ENCODE data around the gene FOSL2.

Gene FOSL2

DNA sequence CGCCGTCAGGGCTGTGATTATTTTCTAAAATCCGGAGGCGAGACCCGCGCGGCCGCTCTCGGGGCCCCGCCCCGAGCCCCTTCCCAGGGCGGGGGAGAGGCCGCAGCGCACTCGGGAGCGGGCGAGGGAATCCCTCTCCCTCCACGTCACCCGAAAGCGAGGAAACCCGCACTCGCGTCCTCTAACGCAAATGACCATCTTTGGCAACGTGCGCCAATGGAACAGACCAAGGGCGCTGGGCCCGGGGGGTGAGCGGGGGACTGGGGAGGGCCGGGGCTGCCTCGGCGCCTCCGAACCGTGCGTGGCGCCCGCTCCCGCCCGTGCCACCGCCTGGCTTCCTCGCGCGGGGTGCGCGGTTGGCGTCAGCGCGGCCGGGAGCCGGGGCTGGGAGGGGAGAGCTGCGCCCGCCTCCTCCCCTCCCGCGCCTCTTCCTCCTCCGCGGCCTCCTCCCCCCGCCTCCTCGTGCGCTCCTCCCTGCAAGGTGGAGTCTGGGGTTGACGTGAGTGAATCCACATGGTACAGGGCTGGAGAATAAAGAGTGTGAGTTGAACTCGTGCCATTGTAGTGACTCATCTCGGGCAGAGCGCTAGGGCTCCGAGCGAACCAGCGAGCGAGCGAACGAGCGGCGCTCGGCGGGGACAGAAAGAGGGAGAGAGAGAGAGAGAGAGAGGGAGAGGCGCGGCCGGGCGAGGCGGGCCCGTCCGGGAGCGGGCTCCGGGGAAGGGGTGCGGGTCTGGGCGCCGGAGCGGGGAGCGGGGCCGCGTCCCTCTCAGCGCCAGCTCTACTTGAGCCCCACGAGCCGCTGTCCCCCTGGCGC lies at the start of gene FOSL2:
FOSL2 (plus strand) TSS at position 562 of the 817 bp plus-strand sequence. CDS start 863 bp downstream, outside the sequence.
- peak; percentile 98 for DNase-seq

DNA sequence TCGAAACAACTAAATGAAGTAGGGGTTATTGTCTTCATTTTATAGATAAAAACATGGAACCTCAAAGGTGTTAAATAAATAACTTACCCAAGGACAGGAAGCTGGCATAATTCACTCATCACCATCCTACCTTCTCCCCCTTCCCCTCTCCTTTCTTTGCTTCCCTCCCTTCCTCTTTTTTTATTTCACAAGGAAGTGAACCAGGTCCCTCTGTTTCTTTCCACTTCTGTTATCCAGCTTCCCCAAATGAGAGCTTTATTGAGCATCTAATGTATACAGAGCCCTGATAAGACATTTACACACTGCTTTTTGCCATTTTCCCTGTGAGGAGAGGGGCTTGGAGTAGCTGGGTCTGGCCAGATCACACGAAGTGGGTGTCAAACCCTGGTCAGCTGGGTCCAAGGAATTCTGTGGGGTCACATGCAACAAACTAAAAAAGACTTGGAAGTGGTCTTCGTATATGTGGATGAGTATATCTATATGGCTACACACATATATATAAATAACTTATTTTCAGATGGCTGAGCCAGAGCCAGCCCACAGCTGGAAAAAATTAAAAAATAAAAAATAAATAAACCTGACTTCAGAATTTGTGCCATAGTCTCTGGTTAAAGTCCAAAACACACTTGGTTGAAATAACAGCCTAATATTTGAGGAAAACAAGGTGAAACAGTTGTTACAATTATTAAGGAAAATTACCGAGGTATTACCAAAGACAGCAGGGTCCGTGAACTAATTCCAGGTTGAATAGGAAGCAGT lies 49.3 kb upstream of the FOSL2 start:
- peak; percentile 23 for DNase-seq

DNA sequence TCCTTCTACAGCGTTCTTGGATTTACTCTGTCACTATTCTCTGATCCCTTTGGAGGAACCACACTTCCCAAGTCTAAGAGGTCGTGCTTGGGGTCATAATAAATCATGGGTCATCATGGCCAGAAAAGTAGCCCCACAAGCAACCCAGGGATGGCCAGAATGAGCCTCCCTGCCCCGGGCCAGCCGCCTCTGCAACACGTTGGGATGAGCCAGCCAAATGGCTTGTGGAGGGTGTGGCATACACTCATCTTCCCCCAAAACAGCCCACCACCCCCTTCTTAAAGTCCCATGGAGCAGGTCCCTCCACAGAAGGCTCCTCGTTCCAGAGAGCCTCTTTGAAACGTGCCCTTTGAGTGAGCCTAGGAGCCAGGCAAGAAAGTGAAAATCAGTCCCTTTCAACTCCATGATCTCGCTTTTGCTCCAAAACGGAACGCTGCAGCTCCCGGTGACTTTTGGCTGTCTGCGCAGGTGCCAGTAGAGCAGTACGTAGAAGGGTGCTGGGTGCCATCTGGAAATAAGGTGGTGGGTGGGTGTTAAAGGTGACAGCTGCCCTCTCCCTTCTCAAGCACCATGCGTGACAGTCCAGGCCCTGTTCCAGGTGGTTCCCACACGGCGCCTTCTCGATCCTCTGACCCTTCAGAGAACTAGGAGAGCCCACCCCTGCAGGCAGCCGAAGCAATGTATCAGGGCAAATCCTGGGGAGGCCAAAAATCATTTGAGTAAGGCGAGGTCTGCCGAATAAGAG lies 48.5 kb upstream of the FOSL2 start:
- no peak for DNase-seq

DNA sequence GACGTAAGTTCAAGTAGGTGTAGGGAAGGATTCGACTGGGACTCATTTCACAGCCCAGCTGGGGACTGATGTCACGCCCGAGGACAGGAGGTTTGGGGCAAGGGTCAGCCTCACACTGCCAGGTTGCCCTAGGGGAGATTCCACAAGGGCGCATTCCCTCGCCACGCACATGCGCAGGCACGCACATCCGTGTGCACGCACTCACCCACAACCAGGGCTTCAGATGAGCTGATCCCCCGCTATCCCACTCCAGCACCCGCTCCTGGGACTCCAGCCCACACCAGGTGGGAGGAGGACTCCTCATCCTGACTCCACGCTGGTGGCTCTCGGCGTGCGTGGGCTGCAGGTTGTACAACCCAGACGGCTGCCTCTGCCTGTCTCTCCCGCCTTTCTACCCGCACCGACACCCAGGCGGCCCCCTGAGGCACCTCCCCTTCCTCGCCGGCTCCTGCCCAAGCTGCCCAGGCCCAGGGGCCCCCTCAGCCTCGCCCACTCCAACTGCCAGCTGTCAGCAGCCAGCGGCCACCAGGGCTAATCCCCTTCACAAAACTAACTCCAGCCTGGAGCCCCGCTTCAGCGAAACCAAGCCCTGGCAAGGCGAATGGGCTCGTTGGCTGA lies 47.8 kb upstream of the FOSL2 start:
- no peak for DNase-seq

DNA sequence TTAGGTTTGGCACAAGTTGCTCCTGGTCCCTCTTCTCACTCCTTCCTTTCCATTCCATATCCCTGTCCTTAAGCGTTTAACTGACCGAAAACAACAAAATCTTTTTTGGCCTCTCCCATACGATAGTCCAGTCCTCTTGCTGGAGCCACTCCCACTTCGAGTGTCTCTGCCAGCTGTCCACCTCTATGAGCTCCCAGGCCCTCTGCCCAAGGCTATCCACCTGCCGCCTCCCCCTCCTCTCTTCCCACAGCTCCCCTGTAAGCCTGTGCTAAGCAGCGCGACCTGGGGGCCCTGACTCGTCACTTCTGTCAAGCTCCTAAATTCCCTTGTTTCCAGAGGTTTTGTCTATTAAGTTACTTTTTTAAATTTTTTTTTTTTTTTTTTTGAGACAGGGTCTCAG lies 47.0 kb upstream of the FOSL2 start:
- DNase-seq, result no peak

DNA sequence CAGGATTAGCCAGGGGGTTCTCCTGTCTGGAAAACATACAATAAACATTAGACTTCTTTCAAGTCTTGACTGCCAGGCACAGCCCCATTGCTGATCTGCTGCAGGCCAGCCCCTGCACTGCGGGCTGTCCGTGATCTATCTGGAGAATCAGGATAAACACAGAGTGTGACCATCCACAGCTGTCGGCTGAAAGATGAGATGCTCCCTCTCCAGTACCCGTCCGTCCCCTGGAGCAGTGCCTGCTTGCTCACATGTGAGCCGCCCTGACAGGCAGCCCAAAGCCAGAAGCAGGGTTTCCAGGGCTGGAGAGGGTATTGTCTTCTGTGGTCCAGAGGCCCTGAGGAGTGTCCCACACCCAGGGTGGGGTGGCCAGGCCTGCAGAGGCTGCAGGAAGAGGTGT lies 46.1 kb upstream of the FOSL2 start:
- DNase-seq, result no peak

DNA sequence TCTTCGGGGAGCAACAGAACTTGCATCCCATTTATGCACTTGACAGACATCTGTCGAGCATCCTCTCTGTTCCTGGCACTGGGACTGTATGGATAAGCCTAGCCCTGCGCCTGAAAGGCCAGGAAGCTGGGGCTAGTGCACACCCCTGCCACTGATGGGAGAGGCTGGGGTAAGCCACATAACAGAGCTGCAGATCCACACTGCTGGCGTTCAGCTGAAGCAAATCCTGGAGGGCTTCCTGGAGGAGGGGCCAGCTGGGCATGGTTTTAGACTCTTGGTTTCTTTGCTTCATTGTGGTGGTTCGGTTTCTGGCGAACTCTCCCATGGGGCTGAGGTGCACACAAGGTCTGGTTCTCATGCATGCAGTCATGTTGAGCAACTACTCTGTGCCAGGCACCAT lies 45.5 kb upstream of the FOSL2 start:
- no peak for DNase-seq

DNA sequence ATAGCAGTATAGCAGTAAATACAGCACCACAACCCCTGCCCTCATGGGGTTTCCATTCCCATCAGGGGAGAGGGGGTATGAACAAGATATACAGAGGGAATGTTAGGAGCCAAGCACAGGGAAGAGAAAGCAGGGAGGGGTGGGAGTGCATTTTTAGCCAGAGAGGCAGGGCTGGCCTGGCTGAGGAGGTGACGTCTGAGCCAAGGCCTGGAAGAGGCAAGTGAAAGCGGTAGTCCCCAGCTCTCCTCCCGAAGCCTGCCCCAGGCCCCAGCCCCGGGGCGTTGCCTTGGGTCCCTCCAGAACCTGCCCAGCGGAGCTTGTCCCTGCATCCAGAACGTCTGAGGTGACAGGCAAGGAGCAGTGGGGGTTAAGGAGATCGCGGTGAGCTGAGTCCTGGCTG lies 45.1 kb upstream of the FOSL2 start:
- DNase-seq, result no peak

DNA sequence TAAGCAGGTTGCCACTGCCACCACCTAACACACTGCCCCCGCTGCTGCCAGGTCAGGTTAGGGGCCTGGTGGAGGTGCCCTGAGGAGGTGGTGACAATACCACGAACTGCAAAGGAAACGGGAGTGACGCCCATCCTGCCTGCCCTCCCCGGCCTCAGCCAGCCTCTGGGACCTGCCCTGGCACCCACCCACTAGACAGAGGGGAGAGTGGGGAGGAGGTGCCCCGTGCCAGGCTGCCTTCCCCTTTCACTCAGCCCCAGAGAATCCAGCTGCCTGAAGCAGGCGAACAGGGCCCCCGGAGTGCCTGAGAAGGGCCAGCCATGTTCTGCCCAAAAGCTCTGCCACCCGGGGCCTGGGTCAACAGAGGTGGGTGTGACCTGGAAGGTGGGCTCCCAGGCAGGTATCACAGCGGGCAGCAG lies 44.5 kb upstream of the FOSL2 start:
- peak; percentile 15 for DNase-seq

DNA sequence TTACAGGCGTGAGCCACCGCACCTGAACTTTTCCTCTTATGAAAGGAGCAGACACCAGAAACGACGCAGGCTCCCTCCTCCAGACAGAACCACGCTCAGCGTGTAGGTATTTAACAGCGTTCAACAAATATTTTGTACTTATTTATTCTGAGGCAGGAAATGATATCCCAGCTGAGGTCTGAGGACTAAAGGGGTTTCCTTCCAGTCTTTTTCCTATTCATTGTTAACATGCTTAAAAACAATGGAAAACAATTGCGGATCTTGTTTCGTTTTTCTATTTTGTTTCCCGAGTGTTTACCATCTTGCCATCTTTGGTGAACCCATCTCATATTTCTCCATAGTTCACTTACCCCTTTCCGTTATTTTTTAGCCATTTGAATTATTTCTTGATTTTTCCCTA lies 43.7 kb upstream of the FOSL2 start:
- no peak for DNase-seq

DNA sequence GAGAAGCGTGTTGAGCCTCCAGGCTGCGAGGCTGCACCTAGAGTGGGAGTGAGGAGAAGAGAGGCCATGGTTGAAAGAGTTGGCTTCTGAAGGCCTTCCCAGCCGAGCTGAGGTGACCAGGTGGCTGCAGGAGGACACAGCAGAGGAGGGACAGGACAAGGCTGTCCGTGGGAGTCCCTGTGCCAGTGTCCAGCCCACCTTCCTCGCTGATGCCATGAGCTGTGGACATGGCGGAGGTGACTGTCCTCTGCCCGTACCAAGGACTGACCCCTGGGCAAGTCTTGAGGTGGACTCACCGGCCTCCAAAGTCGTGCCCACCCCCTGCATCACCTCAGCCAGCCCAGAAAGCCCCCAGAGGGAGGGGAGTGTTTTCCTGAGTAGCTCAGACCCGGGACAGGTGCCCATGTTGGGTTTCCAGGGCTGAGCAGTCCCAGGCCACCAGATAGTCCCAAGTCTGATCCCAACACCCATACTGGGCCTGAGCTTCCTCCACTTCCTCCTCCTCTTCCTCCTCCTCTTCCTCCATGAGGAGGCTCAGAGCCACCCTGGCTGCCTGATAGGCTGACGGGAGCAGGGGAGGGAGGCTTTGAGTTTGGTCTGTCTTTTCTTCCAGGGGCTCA lies 43.0 kb upstream of the FOSL2 start:
- no peak for DNase-seq

DNA sequence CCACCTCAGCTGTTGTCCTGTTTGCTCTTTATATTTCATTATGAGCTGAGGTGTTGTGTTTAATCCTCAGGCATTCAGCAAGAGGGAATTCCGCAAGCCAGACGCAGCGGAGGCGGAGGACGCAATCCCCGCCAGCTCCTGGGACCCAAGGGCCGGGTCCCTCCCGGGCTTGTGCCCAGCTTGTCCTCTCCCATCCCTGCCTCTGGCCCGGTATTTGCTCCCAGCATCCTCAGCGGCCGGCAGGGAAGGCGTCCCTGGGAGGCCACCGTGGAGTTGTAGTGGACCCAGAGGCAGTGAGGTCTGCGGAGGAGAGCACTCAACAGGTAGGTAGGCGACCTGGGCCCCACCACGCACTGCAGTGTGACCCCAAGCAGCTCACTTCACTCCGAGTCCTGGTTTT lies 42.5 kb upstream of the FOSL2 start:
- no peak for DNase-seq

DNA sequence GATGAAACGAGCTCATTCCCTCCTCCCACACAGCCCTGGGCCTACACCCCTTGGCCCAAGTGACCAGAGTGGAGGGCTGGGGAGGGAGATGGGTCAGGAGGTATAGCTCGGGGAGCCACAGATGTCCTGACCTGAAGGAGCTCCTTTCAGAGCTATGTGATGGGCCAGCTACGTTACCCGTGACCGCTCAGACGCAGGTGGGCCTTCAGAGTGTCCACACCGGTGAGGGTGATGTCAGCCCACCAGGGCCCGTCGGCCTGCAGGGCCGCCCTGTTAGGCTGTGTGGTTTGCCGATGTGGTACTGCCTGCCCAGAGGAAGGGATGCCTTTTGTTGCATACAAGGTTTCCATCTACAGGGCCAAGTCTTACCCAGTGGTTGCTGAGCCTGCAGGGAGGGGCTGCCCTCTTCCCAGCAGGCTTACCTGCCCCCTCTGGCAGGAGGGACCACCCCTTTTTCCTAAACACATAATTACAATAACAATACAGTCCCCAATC lies 41.8 kb upstream of the FOSL2 start:
- no peak for DNase-seq

DNA sequence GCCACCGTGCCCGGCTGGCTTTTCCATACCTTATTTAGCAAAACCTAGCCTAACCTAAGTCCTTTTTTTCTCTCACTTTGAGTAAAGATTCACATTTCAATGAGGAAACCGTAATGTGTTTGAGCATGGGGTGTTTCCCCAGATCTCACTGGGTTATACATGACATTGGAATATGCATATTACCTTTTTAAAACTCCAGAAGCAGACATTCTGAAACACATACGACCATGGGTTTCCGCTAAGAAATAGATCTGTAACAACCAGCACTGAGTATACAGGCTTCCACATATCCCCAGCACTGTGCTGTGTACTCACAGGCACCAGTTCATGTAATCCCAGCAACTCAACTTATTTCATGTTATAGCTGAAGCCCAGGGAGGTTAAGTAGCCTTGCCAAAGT lies 41.0 kb upstream of the FOSL2 start:
- no peak for DNase-seq

DNA sequence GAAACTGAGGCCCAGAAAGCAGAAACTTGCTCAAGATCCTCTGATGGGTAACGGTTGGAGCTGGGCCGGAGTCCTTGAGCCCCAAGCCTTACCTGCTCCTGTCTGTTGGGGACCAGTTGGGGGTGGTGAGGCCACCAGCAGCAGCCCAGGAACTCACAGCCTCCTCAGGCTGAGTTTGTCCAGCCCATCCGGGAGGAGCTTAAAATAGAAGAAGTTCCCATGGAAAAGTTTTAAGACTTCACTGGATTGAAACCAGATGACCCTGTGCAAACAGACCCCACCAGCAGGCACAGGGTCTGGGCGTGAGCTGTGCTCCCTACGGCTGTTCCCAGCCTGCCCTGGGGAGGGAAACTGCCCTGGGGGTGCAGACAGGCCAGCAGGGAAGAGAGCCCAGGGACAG lies 40.6 kb upstream of the FOSL2 start:
- DNase-seq, result no peak

DNA sequence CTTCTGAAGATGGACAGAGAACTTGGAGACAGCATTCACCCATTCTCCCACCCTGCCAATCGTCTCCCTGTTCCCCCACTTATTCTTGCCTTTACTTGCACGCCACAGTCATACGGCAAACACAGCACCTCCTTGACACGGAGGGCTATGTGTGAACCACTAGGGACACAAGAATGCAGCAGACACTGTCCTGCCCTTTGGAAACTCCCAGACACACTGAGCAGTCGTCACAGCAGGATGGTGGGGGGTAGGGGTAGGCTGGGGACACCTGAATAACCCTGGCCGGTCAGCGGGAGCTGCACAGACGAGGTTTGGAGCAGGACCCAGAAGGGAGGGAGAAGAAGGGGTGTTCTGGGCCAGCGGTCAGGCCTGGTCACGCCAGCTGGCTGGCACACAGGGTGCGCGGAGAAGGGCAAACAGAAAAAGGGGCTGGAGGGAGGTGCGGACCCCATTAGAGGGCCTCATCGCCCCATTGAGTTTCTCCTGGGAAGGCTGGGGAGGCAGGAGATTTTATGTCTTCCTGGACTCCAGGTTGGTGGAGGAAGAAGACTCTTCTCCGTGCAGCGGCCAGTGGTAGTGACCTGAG lies 40.0 kb upstream of the FOSL2 start:
- DNase-seq, result no peak

DNA sequence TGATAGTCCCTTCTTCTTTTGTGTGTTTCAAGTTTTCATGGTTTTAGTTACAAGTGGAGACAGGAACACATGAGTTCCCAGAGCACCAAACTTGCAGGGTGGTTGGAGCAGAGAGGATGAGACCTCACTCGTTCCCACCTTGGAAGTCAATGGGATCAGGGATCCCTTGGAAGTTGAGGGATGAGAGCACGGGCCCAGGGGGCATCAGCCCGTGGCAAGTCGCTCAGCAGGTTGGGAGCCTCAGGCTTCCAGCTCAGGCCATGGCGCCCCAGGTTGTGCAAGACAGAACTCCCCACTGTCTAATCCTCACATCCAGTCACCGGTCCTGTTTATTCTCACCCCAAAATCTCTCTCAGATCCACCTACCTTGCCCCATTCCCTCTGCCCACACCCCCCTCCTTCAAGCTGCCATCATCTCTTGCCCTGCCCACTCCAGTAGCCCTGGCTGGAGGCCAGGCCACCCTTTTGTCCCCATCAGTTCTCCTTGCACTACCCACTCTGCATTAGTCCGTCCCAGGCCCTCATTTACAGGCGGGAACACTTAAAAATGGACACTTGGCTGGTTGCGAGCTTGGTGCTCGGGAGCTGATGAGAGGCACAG lies 37.6 kb upstream of the FOSL2 start:
- no peak for DNase-seq

DNA sequence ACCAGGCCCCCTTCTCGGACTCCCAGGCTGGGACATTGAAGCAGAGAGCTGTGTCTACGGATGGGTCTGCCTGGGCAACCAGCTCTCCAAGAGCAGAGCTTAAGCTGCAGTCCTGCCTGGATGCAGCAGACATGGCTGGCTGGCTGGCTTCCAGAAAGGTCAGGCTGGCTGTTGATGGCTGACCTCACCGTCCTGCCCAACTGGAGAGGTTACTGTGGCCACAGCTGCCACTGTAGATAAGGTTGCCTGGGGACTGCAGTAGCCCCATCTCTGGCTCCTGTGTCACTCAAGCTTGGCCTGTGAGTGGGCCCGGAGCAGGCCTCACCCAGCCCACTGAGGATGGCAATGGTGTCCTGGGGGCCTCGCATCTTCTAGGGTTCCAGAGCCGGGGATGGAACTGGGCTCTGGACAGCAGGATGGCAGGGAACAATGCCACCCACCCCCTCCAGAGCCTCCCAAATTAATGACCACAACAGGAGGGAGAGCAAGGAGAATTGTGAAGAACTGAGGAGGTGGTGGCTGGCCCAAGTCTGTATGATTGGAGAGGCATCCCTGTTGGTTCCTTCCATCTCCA lies 37.0 kb upstream of the FOSL2 start:
- no peak for DNase-seq

DNA sequence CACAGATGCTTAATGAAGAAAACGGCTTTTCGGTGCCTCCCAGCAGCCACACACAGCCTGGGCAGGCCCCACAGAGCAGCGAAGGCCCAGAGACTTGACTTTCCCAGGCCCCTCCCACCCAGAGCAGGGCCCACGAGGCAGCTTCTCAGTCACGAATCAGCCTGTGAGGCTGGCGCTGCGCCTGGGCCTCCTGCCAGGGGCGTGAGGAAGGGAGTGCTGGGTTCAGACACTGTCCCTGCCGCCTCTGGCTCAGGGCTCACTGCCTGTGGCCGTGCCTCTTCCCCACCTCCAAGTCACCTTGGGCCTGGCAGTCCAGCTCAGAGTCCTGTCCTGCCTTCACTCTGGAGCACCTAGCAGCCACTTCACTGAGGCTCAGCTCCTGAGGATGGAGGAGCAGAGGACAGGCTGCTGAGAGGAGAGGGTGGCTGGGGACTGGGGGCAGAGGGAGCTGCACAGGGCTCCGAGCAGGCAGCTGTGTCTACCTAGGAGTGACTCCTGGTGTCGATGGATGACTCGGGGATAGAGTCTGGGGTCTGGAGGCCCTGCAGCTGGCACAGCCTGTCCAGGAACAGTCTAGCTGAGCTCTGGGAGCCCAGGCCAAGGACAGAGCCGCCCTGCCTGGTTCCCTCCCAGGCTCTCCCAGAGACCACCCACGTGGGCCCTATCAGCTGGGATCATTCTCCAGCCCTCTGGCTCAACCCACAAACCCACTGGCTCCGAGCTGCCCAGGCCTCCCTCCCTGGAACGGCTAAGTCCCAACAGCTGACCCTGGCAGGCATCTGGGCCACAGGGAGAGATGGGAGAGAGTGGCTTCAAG lies 36.4 kb upstream of the FOSL2 start:
- DNase-seq, result peak; percentile 60

DNA sequence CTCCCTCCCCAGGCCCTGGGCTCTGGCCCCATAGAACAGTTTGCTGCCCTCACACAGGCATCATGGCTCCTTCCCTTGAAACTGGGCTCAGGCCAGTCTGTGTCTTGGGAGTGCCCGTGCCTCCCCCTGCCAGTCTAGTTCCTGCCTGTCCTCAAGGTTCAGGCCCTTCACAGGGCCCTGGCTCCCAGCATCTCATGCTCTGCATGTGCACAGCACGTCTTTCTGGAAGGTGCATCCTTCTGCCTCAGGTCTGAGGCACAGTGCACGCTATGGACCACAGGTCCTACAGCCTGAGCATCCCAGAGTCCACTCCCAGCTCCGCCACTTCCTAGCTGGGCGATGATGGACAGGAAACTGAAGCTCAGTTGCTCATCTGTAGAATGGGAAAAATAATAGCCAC lies 35.6 kb upstream of the FOSL2 start:
- no peak for DNase-seq

Data from GDM1 (cell line).